T-helper 1 cell (primary cell): Measurements from ENCODE around the gene CCNA2.

ENCODE experiments used
- DNase-seq, 5 donors: peaks; one replicate each; pipeline ENCODE4 v3.0.0-alpha.2; 2012 to 2020
- total RNA-seq, 4 donors: gene quantifications; one replicate each; lab custom pipeline; 2026; lab: John Stamatoyannopoulos, UW

Gene CCNA2
- 1.3 to 4.0 (median 2.3) reads per million in 4 donors for total RNA-seq

- DNase-seq, result peak; percentile 89 to 98 (median 94)
Measured at GRCh38 chr4:121823505-121824170, at the start of gene CCNA2. CCNA2 (minus strand) TSS chr4:121823883; CDS start chr4:121823628, 255 bp downstream.

DNA sequence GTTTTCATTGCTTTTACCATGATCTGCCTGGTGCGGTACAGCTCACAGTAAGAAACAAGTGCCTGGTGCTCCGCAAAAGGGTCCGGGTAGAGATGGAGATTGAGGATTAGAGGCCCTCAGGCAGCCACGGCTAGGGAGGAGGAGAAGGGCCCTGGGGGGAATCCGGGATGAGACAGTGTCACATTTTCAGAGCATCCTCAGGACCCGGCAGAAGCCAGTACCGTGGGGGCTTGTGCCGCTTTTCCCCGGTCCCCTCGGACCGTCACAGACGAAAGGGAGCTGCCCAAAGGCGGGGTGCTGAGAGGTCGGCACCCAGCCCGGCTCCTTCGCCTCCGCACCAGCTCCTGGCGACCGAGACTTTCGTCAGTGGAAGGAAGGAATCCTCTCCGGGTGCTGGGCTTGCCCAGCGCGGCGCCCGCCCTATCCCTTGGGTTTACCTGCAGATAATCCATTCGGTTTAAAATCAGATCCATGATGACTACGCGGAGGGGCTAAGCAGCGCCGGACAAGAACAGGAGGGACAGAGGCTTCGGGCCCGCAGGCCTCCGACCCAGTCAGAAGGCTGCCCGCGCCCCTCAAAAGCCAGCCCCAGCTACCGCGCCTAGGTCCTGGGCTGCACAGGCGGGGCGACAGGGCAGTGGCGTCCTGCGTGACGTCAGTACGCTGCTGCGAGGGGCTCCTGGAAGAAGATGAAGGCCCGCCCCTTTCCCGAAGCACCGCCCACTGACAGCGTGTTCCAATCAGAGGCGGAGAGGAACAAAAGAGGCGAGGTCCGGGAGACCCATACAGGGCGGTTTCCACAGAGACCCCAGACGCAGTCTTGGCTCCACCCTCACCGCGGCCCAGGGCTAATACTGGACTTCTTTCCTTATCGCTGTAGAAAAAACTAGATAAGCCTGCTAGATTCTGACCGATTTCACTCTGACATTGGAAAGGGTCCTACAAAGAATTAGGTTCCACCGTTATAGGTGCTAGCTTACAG is 46.4 kb upstream of the CCNA2 start, which contains the start of gene BBS7:
BBS7 (minus strand) TSS at position 634 of the 982 bp plus-strand sequence; CDS start at position 473, 161 bp downstream.
- peak; percentile 83 to 96 (median 89) for DNase-seq

DNA sequence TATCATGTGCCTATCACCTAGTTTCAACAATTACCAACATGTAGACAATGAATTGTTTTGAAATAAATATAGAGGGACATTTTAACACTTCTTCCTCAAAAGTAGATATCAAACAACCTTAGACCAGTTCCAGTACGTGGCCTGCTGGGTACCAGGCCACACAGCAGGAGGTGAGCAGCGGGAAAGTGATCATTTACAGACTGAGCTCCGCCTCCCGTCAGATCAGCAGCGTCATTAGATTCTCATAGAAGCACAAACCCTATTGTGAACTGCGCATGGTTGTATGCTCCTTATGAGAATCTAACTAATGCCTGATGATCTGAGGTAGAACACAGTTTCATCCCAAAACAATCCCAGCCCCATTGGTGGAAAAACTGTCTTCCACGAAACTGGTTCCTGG is 40.1 kb upstream of the CCNA2 start:
- no peak for DNase-seq

GRCh38 chr4:121861426-121861825 is 37.7 kb upstream of the CCNA2 start:
- DNase-seq, result no peak

GRCh38 chr4:121860121-121860520 is 36.4 kb upstream of the CCNA2 start:
- DNase-seq, result no peak

DNA sequence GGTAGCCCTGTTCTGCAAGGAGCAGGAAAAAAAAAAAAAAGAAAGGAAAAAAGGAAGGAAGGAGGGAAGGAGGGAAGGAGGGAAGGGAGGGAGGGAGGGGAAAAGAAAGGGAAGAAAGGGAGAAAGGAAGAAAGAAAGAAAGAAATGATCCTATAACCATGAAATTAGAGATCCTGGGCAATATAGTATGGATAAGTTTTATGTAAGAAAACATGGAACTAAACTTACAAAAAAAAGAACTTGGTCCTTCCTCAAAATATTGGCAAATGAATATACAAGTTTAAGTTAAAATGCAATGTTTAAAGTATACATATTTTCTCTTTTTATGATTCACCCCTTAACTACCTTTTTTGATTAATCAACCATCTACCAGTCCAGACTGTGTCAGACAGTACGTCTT is 27.7 kb upstream of the CCNA2 start:
- DNase-seq, result no peak

- DNase-seq, result no peak
Measured at GRCh38 chr4:121846662-121847061, 23.0 kb upstream of the CCNA2 start.

GRCh38 chr4:121842862-121843261 is 19.2 kb upstream of the CCNA2 start:
- no peak for DNase-seq

DNA sequence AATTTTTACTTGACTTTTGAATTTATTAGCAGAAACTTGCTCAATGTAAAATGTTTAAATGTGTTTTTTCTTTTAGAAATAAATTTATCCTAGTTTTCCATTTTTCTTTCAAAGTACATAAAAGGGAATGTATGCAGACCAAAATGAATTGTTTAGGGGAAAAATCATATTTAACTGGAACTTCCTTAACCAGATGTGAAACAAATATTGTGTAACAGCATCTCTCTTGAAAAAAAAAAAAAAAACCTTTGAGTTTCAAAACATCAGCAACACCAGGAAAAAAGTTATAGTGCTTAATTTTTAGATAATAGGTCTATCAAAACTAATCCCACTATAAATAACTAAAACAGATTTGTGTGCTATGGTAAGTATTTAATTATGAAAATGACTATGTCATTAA is 14.5 kb upstream of the CCNA2 start:
- DNase-seq, result no peak

DNA sequence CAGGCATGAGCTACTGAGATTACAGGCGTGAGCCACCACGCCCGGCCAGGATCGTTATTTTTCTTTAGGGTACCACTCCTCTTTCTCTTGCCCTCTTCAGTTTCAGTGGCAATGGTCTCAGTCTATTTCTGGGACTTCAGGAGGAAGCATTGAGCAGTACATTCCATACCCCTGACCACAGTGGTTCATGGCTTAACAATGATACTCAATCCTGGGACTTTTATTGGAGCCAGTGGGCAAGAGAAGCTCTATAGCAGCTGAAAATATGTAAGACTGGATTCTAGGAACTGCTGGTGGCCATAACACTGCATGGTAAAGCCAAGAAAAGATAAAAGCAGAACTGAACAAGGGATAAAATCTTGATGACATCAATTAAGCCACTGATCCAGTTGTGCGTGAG is 5.8 kb upstream of the CCNA2 start:
- DNase-seq, result no peak

DNA sequence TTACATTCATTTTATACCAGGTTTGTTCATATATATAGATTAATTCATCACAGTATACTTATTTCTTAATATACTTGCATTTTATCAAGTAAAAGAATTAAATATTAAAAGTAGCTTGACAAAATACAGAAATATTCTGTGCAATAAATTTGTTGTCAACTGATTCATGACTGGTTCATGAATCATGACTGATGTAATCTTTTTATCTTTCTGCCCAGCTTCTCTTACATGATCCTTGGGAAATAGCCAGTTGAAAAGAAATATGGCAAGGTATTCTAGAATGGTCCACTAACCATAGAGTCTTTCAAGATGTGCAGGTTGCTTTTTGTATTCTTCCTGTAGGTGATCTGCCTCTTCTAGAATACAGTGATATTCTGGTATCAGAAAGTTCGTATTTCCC is 4.2 kb upstream of the CCNA2 start:
- DNase-seq, result no peak

GRCh38 chr4:121824950-121825349 is 1.3 kb upstream of the CCNA2 start:
- DNase-seq, result no peak

- no peak for DNase-seq
Measured at GRCh38 chr4:121824171-121824527, 466 bp upstream of the CCNA2 start.

DNA sequence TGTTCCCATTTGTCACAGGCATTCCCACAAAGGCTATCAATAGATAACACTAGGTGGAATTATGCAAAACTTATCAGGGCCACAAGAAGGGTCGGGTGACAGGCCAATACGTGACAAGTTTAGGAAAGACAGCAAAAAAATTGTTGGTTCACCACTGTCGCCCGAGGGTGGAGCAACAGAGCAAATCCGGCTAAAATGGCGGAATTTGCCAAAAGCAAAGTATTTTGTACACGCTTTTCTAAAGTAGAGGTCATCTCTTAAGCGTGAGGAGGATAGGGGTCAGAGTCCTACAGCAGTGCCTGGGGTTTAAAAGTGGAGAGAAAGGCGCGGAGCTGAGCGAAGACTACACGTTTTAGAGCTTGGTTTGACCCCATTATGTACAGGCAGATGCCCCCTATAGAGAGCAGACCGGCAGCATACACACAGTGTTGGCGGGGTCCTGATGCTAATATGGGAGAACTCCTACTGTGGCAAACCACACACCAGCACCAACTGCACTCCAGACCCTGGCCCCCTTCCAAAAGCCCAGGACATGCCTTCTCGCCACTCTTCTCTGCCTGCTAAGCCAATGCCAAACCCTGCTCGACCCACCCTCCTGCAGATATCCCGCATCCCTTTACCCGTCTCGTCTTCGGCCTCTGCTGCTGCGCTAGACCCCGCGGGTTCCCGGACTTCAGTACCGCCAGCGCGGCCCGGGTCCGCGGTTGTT is 733 bp downstream of the CCNA2 start:
- peak in 4 of 5 donors; percentile 7 to 60 (median 20) for DNase-seq

DNA sequence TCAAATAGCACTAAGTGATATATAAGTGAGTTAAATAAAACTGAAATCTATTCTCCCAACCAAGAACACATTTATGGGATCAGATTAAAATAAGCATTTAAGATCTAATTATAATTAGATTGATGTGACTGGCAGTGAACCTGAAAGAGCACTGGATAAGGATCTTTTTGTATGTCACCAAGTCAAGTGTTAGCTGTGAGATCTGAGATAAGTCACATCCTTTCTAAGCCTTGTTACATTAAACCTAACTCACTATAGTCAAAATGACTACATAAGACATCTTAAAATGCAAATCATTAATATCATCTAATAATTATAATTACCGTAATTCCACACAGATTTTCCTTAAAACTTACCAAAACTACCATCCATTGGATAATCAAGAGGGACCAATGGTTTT is 1.6 kb downstream of the CCNA2 start:
- no peak for DNase-seq

GRCh38 chr4:121819216-121819965 is 4.3 kb downstream of the CCNA2 start:
- no peak for DNase-seq

DNA sequence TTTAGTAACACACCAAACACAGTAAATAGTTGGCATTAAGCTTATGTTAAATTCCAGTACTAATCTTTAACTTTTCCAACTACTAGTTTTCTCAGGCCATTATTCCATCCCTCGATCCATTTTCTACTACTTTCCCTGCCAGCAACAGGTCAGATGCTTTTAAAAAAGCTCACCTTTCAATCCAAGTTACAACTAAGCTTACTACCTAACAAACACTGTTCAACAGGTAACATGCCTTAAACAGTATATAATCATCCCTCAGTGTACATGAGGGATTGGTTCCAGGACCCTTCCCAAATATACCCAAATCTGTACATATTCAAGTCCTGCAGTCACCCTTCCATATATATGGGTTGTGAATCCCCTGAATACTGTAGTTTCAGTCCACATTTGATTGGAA is 5.5 kb downstream of the CCNA2 start:
- DNase-seq, result no peak

DNA sequence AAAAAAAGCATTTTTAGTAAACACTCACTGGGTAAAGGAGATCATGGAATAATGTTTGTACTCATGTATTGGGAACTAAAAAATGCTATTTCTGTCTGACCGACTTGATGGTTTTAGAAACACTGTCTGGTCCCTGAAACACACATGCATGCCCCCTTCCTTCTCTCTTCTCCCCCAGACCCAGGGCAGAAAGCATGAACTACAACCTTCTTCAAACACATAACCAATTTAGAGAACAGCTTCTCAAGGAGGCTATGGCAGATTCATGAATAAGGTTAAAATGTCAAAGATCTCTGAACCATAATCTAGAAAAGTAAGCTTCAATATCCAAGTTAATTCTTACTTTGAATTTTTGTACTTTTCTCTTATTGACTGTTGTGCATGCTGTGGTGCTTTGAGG is 6.0 kb downstream of the CCNA2 start:
- no peak for DNase-seq

- no peak for DNase-seq
Measured at GRCh38 chr4:121817006-121817405, 6.7 kb downstream of the CCNA2 start.

DNA sequence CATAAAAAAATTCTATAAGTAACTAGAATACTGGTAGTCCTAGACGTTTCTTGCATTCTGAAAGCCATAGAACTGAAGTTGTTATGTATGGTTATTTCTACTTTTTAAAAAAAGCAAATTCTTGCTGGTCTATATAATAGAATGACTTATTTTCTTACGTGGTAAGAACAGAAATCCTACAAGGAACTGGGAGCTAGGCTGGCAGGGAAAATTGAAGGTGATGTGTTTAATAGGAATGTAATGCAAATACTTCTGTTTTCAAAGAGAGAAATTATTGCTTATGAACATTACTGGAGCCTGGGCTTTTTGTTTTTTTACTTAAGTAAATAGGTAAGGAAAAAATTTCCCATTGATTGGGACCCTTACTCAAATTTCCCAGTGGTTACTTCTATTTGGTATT is 8.9 kb downstream of the CCNA2 start:
- no peak for DNase-seq

- no peak for DNase-seq
Measured at GRCh38 chr4:121811122-121811521, 12.6 kb downstream of the CCNA2 start.

DNA sequence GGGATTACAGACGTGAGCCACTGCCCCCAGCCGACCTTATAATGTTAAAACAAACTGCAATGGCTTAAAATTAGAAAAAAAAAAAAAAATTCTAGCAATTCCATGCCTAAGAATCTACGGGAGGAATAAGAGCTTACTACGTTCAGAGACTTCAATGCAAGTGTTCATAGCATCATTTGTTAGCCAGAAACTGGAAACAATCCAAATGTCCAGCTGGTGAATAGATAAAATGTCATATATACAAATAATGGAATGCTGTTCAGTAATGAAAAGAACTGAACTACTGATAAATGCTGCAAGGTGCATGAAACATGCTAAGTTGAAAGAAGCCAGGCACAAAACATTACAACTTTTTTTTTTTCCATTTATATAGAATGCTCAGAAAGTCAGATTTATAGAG is 17.3 kb downstream of the CCNA2 start:
- DNase-seq, result no peak

GRCh38 chr4:121801715-121802075 is 22.0 kb downstream of the CCNA2 start:
- DNase-seq, result no peak
